Fibroblast of pulmonary artery (primary cell): ENCODE results near the gene PIP4K2A.

Experiments
- DNase-seq: peaks from one replicate; pipeline ENCODE4 v3.0.0-alpha.2; 2010; ENCODE audit warnings: low read depth
- H3K4me3 ChIP-seq: replicated peaks from 2 replicates; pipeline ENCODE4 v1.5.1; 2011; ENCODE audit warnings: low read depth, mild to moderate bottlenecking, control low read depth, low read length, moderate library complexity
- CTCF ChIP-seq: IDR thresholded peaks from 2 replicates; pipeline ENCODE4 v1.5.1; 2011; ENCODE audit warnings: mild to moderate bottlenecking, control low read depth, low read length, inconsistent platforms; ENCODE audit errors: missing control alignments

The PIP4K2A gene

GRCh38 chr10:22609251-22609650 is 105.1 kb downstream of the PIP4K2A start:
- H3K4me3 ChIP-seq, result no peak overlapping the region
- TF ChIP-seq CTCF, result no peak
- no peak for DNase-seq

GRCh38 chr10:22607261-22607660 is 107.1 kb downstream of the PIP4K2A start:
- DNase-seq, result no peak
- no peak overlapping the region for H3K4me3 ChIP-seq
- TF ChIP-seq CTCF, result no peak

- H3K4me3 ChIP-seq, result no peak overlapping the region
- no peak for TF ChIP-seq CTCF
- no peak for DNase-seq
Measured at GRCh38 chr10:22606164-22606614, 108.2 kb downstream of the PIP4K2A start.

- H3K4me3 ChIP-seq, result no peak overlapping the region
- no peak for TF ChIP-seq CTCF
- DNase-seq, result peak; percentile 67
Measured at GRCh38 chr10:22605168-22605567, 109.2 kb downstream of the PIP4K2A start.

GRCh38 chr10:22604344-22605126 is 109.8 kb downstream of the PIP4K2A start:
- TF ChIP-seq CTCF, result no peak
- DNase-seq, result no peak
- no peak overlapping the region for H3K4me3 ChIP-seq

GRCh38 chr10:22603581-22603980 is 110.8 kb downstream of the PIP4K2A start:
- no peak for TF ChIP-seq CTCF
- no peak for DNase-seq
- H3K4me3 ChIP-seq, result no peak overlapping the region

GRCh38 chr10:22601618-22602017 is 112.8 kb downstream of the PIP4K2A start:
- no peak overlapping the region for H3K4me3 ChIP-seq
- no peak for TF ChIP-seq CTCF

More at GRCh38 chr10:22601618-22602017, 112.8 kb downstream of the PIP4K2A start:
- no peak for DNase-seq
